ENCODE results near the gene ELMO3. TPM values are rescaled to one million over a fixed set of nuclear protein-coding genes. Genes with fewer than 3 reads are reported as not detected.

Gene ELMO3
- total RNA-seq, 4 donors from 2014 or later, result 25.6 to 119 (median 82.2) TPM

DNA sequence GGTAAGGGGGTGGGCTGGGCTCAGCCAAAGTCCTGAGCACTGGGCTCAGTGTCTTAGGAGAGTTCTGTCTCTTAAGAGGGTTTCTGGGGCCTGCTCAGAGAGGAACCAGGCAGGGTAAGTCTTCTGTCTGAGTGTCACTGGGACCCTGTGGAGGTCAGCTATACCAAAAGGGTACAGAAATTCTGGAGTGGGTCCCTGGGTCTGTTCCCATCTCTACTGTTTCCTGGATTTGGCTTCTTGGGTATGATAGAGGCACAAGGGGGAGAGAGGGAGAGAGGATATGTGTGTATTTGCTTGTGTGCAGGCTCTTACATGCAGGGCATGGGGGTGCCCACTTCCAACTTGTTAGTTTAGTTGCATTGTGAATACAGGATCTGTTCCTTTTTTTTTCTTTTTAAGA lies 5.4 kb upstream of the ELMO3 start:
- no peak overlapping the region for H3K27ac ChIP-seq
- peak overlapping the region in 2 of 4 donors; percentile 80 to 98 for H3K4me3 ChIP-seq
- DNase-seq, result no peak
- no peak for TF ChIP-seq CTCF (IDR thresholded peaks at IDR 0.05)
- TF ChIP-seq POLR2A (IDR thresholded peaks at IDR 0.05), result no peak
- no peaks in the 10 kb centered on the region for H3K27me3 ChIP-seq
- H3K9me3 ChIP-seq, result no peaks in the 10 kb centered on the region
- H3K4me1 ChIP-seq, result peaks cover 0 to 40% (median 15%) of the 10 kb centered on the region in 4 donors
- peaks cover 0 to 46% (median 0%) of the 10 kb centered on the region in 3 donors for H3K36me3 ChIP-seq

DNA sequence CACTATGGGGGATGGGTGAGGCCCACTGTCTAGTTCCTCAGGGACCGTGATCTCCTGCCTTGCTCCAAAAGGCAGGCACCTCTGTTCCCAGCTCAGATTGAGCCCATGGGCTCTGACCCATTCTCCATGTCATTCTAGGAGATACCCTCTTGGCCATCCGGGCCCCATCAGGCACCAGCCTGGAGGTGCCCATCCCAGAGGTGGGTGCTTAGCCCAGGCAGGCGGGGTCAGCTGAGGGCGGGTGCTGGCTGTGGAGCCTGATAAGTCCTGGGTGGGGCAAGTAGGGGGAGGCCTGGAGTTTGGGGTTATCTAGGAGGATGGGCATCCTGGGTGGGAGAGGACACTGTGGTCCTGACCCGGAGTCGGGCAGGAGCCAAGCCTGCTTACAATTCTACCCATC lies 4.7 kb upstream of the ELMO3 start:
- no peak for TF ChIP-seq CTCF (IDR thresholded peaks at IDR 0.05)
- no peak for TF ChIP-seq POLR2A (IDR thresholded peaks at IDR 0.05)
- no peaks in the 10 kb centered on the region for H3K9me3 ChIP-seq
- no peak overlapping the region for H3K27ac ChIP-seq
- peaks cover 0 to 42% (median 15%) of the 10 kb centered on the region in 4 donors for H3K4me1 ChIP-seq
- no peak overlapping the region for H3K4me3 ChIP-seq
- peaks cover 0 to 46% (median 0%) of the 10 kb centered on the region in 3 donors for H3K36me3 ChIP-seq
- no peak for DNase-seq
- no peaks in the 10 kb centered on the region for H3K27me3 ChIP-seq

- no peaks in the 10 kb centered on the region for H3K27me3 ChIP-seq
- peaks cover 0 to 52% (median 15%) of the 10 kb centered on the region in 4 donors for H3K4me1 ChIP-seq
- TF ChIP-seq POLR2A (IDR thresholded peaks at IDR 0.05), result no peak
- no peak for TF ChIP-seq CTCF (IDR thresholded peaks at IDR 0.05)
- DNase-seq, result no peak
- no peaks in the 10 kb centered on the region for H3K9me3 ChIP-seq
- H3K4me3 ChIP-seq, result no peak overlapping the region
- no peak overlapping the region for H3K27ac ChIP-seq
- H3K36me3 ChIP-seq, result peaks cover 0 to 52% (median 0%) of the 10 kb centered on the region in 3 donors
Observed at GRCh38 chr16:67195676-67196075, 3.3 kb upstream of the ELMO3 start.

GRCh38 chr16:67196881-67197280 lies 2.0 kb upstream of the ELMO3 start:
- Histone ChIP-seq H3K27ac (no peak overlapping the region), H3K4me1 (peaks cover 0 to 43% (median 15%) of the 10 kb centered on the region in 4 donors), H3K36me3 (peaks cover 0 to 62% (median 0%) of the 10 kb centered on the region in 3 donors), H3K4me3 (no peak overlapping the region), H3K27me3 (no peaks in the 10 kb centered on the region), H3K9me3 (no peaks in the 10 kb centered on the region)
- DNase-seq, result no peak
- no peak for TF ChIP-seq POLR2A (IDR thresholded peaks at IDR 0.05)
- no peak for TF ChIP-seq CTCF (IDR thresholded peaks at IDR 0.05)

DNA sequence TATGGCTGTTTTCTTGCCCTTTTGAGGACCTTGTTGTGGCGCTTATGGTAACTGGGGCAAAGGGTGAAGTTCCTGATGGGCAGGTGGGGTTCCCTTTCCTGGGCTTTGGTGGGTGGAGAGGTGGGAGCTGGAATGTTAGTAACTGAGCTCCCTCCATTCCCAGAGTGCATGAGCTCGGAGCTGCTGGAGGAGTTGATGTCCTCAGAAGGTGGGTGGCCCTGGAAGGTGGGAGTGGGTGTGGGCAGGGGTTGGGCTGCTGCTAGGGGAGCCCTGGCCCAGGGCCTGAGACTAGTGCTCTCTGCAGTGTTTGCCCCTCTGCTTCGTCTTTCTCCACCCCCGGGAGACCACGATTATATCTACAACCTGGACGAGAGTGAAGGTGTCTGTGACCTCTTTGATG lies 1.2 kb upstream of the ELMO3 start:
- H3K27me3 ChIP-seq, result no peaks in the 10 kb centered on the region
- peak overlapping the region in 2 of 4 donors; percentile 80 to 98 for H3K27ac ChIP-seq
- H3K36me3 ChIP-seq, result peaks cover 0 to 70% (median 0%) of the 10 kb centered on the region in 3 donors
- TF ChIP-seq POLR2A (IDR thresholded peaks at IDR 0.05), result no peak
- TF ChIP-seq CTCF (IDR thresholded peaks at IDR 0.05), result no peak
- H3K4me3 ChIP-seq, result no peak overlapping the region
- DNase-seq, result no peak
- no peaks in the 10 kb centered on the region for H3K9me3 ChIP-seq
- peaks cover 0 to 41% (median 12%) of the 10 kb centered on the region in 4 donors for H3K4me1 ChIP-seq
